ENCODE results near the gene ANLN.

ANLN gene

GRCh38 chr7:36473454-36474282 lies 84.0 kb downstream of the ANLN start:
- H3K27ac ChIP-seq (ENCODE audit: extremely low read depth, low read depth, low read length), result no peak overlapping the region
- ChIA-PET POLR2A (no interaction called here), CTCF (interaction anchor here (0.6 to 3.2 kb wide), 11 partner anchors 14 to 1941 kb away, joined by 3 to 9 read pairs (median 5); no protein-coding TSS in a partner anchor)
- no peak overlapping the region for H3K4me3 ChIP-seq (ENCODE audit: low read depth, low read length)
- H3K9me3 ChIP-seq (ENCODE audit: control insufficient read depth, insufficient read depth, low read depth, low read length), result no peaks in the 10 kb centered on the region
- H3K36me3 ChIP-seq (ENCODE audit: control insufficient read depth in 2 of 2, insufficient read depth in 1 of 2, low read length in 2 of 2), result no peaks in the 10 kb centered on the region
- no peaks in the 10 kb centered on the region for H3K4me1 ChIP-seq (ENCODE audit: control insufficient read depth, insufficient read depth, low read length)
- TF ChIP-seq YY1 (tag by site-specific recombination; IDR thresholded peaks at IDR 0.05), result no peak
- TF ChIP-seq FEZF1 (tag by site-specific recombination; IDR thresholded peaks at IDR 0.05), result no peak
- TF ChIP-seq ZXDB (tag by site-specific recombination; IDR thresholded peaks at IDR 0.05), result no peak
- TF ChIP-seq ZNF423 (tag by site-specific recombination; IDR thresholded peaks at IDR 0.05), result no peak
- TF ChIP-seq ZNF600 (tag by site-specific recombination; IDR thresholded peaks at IDR 0.05), result no peak
- TF ChIP-seq, protein P1, sequence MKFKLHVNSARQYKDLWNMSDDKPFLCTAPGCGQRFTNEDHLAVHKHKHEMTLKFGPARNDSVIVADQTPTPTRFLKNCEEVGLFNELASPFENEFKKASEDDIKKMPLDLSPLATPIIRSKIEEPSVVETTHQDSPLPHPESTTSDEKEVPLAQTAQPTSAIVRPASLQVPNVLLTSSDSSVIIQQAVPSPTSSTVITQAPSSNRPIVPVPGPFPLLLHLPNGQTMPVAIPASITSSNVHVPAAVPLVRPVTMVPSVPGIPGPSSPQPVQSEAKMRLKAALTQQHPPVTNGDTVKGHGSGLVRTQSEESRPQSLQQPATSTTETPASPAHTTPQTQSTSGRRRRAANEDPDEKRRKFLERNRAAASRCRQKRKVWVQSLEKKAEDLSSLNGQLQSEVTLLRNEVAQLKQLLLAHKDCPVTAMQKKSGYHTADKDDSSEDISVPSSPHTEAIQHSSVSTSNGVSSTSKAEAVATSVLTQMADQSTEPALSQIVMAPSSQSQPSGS (tag by site-specific recombination; IDR thresholded peaks at IDR 0.05; ENCODE audit: low read depth), result no peak
- TF ChIP-seq ZIC2 (tag by site-specific recombination; IDR thresholded peaks at IDR 0.05), result peak; percentile 12; the same call in 1 of the 2 replicates
- TF ChIP-seq KLF1 (tag by site-specific recombination; IDR thresholded peaks at IDR 0.05), result no peak
- no peak for TF ChIP-seq ZNF433 (tag by site-specific recombination; IDR thresholded peaks at IDR 0.05; ENCODE audit: low read depth)
- no peak for TF ChIP-seq ZNF221 (tag by site-specific recombination; IDR thresholded peaks at IDR 0.05; ENCODE audit: borderline replicate concordance)
- no peak for TF ChIP-seq ZNF140 (tag by site-specific recombination; IDR thresholded peaks at IDR 0.05)
- no peak for TF ChIP-seq SP3 (tag by site-specific recombination; IDR thresholded peaks at IDR 0.05)
- TF ChIP-seq, protein P2, sequence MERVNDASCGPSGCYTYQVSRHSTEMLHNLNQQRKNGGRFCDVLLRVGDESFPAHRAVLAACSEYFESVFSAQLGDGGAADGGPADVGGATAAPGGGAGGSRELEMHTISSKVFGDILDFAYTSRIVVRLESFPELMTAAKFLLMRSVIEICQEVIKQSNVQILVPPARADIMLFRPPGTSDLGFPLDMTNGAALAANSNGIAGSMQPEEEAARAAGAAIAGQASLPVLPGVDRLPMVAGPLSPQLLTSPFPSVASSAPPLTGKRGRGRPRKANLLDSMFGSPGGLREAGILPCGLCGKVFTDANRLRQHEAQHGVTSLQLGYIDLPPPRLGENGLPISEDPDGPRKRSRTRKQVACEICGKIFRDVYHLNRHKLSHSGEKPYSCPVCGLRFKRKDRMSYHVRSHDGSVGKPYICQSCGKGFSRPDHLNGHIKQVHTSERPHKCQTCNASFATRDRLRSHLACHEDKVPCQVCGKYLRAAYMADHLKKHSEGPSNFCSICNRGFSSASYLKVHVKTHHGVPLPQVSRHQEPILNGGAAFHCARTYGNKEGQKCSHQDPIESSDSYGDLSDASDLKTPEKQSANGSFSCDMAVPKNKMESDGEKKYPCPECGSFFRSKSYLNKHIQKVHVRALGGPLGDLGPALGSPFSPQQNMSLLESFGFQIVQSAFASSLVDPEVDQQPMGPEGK (tag by site-specific recombination; IDR thresholded peaks at IDR 0.05), result no peak
- no peak for TF ChIP-seq ZNF791 (tag by site-specific recombination; IDR thresholded peaks at IDR 0.05)
- no peak for TF ChIP-seq ZNF544 (tag by site-specific recombination; IDR thresholded peaks at IDR 0.05)
- 0 out of 2 replicates have a peak, but pooled peaks have one; percentile 44 for TF ChIP-seq SCRT2 (tag by site-specific recombination; IDR thresholded peaks at IDR 0.05)
- TF ChIP-seq, protein P3, sequence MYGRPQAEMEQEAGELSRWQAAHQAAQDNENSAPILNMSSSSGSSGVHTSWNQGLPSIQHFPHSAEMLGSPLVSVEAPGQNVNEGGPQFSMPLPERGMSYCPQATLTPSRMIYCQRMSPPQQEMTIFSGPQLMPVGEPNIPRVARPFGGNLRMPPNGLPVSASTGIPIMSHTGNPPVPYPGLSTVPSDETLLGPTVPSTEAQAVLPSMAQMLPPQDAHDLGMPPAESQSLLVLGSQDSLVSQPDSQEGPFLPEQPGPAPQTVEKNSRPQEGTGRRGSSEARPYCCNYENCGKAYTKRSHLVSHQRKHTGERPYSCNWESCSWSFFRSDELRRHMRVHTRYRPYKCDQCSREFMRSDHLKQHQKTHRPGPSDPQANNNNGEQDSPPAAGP (tag by site-specific recombination; IDR thresholded peaks at IDR 0.05), result no peak
- no peak for TF ChIP-seq PRDM10 (tag by site-specific recombination; IDR thresholded peaks at IDR 0.05)
- peak; percentile 63 for TF ChIP-seq ZNF654 (tag by site-specific recombination; IDR thresholded peaks at IDR 0.05; ENCODE audit: low read depth)
- no peak for TF ChIP-seq ZBTB11 (tag by site-specific recombination; conservative IDR thresholded peaks at IDR 0.05; ENCODE audit: low read depth)
- TF ChIP-seq, protein P4, sequence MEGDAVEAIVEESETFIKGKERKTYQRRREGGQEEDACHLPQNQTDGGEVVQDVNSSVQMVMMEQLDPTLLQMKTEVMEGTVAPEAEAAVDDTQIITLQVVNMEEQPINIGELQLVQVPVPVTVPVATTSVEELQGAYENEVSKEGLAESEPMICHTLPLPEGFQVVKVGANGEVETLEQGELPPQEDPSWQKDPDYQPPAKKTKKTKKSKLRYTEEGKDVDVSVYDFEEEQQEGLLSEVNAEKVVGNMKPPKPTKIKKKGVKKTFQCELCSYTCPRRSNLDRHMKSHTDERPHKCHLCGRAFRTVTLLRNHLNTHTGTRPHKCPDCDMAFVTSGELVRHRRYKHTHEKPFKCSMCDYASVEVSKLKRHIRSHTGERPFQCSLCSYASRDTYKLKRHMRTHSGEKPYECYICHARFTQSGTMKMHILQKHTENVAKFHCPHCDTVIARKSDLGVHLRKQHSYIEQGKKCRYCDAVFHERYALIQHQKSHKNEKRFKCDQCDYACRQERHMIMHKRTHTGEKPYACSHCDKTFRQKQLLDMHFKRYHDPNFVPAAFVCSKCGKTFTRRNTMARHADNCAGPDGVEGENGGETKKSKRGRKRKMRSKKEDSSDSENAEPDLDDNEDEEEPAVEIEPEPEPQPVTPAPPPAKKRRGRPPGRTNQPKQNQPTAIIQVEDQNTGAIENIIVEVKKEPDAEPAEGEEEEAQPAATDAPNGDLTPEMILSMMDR (tag by site-specific recombination; IDR thresholded peaks at IDR 0.05), result 0 out of 2 replicates have a peak, but pooled peaks have one; percentile 16
- no peak for TF ChIP-seq ZNF704 (tag by site-specific recombination; IDR thresholded peaks at IDR 0.05)

All from HEK293 (cell line).